ENCODE measurements around the gene KREMEN2.

KREMEN2 gene

GRCh38 chr16:2982402-2982801, 18.3 kb downstream of the KREMEN2 start:
- Histone ChIP-seq H3K9me3 (ENCODE audit: insufficient read depth, low read depth, low read length) (no peaks in the 10 kb centered on the region), H4K20me1 (ENCODE audit: insufficient read depth, low read length, poor library complexity, severe bottlenecking) (no peaks in the 10 kb centered on the region), H3K9me2 (replicated peaks; ENCODE audit: low read depth, low read length) (no peaks in the 10 kb centered on the region), H2AFZ (ENCODE audit: low read length) (no peak overlapping the region), H3K79me2 (ENCODE audit: insufficient read depth, low read length) (peaks cover 24% of the 10 kb centered on the region), H3K36me3 (ENCODE audit: insufficient read depth, low read length) (no peaks in the 10 kb centered on the region), H3K4me3 (ENCODE audit: low read length, poor library complexity, severe bottlenecking) (no peak overlapping the region), H3K9ac (ENCODE audit: low read depth, low read length, poor library complexity, severe bottlenecking) (no peak overlapping the region), H3K4me1 (ENCODE audit: insufficient read depth, low read length, poor library complexity, severe bottlenecking) (no peaks in the 10 kb centered on the region), H3F3A (ENCODE audit: low read depth) (no peaks in the 10 kb centered on the region), H3K27me3 (ENCODE audit: insufficient read depth, low read length, poor library complexity, severe bottlenecking) (no peaks in the 10 kb centered on the region), H3K4me2 (ENCODE audit: low read depth, low read length, poor library complexity, severe bottlenecking) (no peak overlapping the region)
- TF ChIP-seq EZH2phosphoT487 (IDR thresholded peaks at IDR 0.05; ENCODE audit: borderline replicate concordance) (no peak), CTCF (conservative IDR thresholded peaks at IDR 0.05; ENCODE audit: low read length) (no peak)

GRCh38 chr16:2983706-2984136, 19.6 kb downstream of the KREMEN2 start:
- no peaks in the 10 kb centered on the region for H3K4me1 ChIP-seq (ENCODE audit: insufficient read depth, low read length, poor library complexity, severe bottlenecking)
- peak overlapping the region; percentile 57 for H3K4me2 ChIP-seq (ENCODE audit: low read depth, low read length, poor library complexity, severe bottlenecking)
- no peaks in the 10 kb centered on the region for H3K36me3 ChIP-seq (ENCODE audit: insufficient read depth, low read length)
- H3K9me2 ChIP-seq (replicated peaks; ENCODE audit: low read depth, low read length), result no peaks in the 10 kb centered on the region
- no peaks in the 10 kb centered on the region for H4K20me1 ChIP-seq (ENCODE audit: insufficient read depth, low read length, poor library complexity, severe bottlenecking)
- peak overlapping the region; percentile 44 for H3K4me3 ChIP-seq (ENCODE audit: low read length, poor library complexity, severe bottlenecking)
- H3F3A ChIP-seq (ENCODE audit: low read depth), result no peaks in the 10 kb centered on the region
- H3K9me3 ChIP-seq (ENCODE audit: insufficient read depth, low read depth, low read length), result no peaks in the 10 kb centered on the region
- H2AFZ ChIP-seq (ENCODE audit: low read length), result no peak overlapping the region
- no peaks in the 10 kb centered on the region for H3K27me3 ChIP-seq (ENCODE audit: insufficient read depth, low read length, poor library complexity, severe bottlenecking)
- no peak overlapping the region for H3K9ac ChIP-seq (ENCODE audit: low read depth, low read length, poor library complexity, severe bottlenecking)
- H3K79me2 ChIP-seq (ENCODE audit: insufficient read depth, low read length), result peaks cover 13% of the 10 kb centered on the region
- TF ChIP-seq EZH2phosphoT487 (IDR thresholded peaks at IDR 0.05; ENCODE audit: borderline replicate concordance) (no peak), CTCF (conservative IDR thresholded peaks at IDR 0.05; ENCODE audit: low read length) (peak; percentile 58)

- H3K27me3 ChIP-seq (ENCODE audit: insufficient read depth, low read length, poor library complexity, severe bottlenecking), result no peaks in the 10 kb centered on the region
- H3K36me3 ChIP-seq (ENCODE audit: insufficient read depth, low read length), result no peaks in the 10 kb centered on the region
- no peaks in the 10 kb centered on the region for H4K20me1 ChIP-seq (ENCODE audit: insufficient read depth, low read length, poor library complexity, severe bottlenecking)
- H3K9me2 ChIP-seq (replicated peaks; ENCODE audit: low read depth, low read length), result no peaks in the 10 kb centered on the region
- H3K9ac ChIP-seq (ENCODE audit: low read depth, low read length, poor library complexity, severe bottlenecking), result no peak overlapping the region
- H3K4me2 ChIP-seq (ENCODE audit: low read depth, low read length, poor library complexity, severe bottlenecking), result no peak overlapping the region
- no peaks in the 10 kb centered on the region for H3K9me3 ChIP-seq (ENCODE audit: insufficient read depth, low read depth, low read length)
- no peak overlapping the region for H2AFZ ChIP-seq (ENCODE audit: low read length)
- no peak overlapping the region for H3K4me3 ChIP-seq (ENCODE audit: low read length, poor library complexity, severe bottlenecking)
- H3K79me2 ChIP-seq (ENCODE audit: insufficient read depth, low read length), result peaks cover 5% of the 10 kb centered on the region; the same call in 1 of the 2 replicates
- TF ChIP-seq EZH2phosphoT487 (IDR thresholded peaks at IDR 0.05; ENCODE audit: borderline replicate concordance), result no peak
- TF ChIP-seq CTCF (conservative IDR thresholded peaks at IDR 0.05; ENCODE audit: low read length), result no peak
- no peaks in the 10 kb centered on the region for H3K4me1 ChIP-seq (ENCODE audit: insufficient read depth, low read length, poor library complexity, severe bottlenecking)
- H3F3A ChIP-seq (ENCODE audit: low read depth), result no peaks in the 10 kb centered on the region
Observed at GRCh38 chr16:2985462-2985861, 21.4 kb downstream of the KREMEN2 start.
